Bone marrow (tissue), 2 donors: Measurements from ENCODE around the gene PGS1.

Experiments
- DNase-seq, 2 donors: peaks; one replicate each; lab custom pipeline; 2025; lab: John Stamatoyannopoulos, UW

PGS1 gene

DNA sequence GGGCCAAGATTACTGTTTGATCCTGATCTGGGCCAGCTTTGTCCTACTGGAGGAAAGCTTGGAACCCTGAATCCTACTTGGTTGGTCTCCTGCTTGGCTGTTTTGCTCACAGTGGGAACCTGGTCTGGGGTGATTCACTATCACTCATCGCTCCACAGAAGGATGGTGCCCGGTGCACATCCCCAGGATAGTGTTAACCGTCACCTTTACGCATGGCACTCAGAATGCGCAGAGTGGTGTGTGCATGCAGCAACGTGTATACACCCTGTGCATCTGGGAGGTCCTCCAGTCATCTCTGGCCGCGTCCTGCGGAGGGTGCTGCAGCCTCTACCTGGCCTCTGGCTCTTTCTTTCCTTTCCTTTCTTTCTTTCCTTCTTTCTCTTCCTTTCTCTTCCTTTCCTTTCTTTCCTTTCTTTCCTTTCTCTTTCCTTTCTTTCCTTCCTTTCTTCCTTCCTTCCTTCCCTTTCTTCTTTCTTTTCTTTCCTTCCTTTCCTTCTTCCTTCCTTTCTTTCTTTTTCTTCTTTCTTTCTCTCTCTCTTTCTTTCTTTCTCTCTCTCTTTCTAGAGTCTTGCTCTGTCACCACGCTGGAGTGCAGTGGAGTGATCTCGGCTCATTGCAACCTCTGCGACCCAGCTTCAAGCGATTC, 31.7 kb upstream of the PGS1 start:
- DNase-seq, result no peak

DNA sequence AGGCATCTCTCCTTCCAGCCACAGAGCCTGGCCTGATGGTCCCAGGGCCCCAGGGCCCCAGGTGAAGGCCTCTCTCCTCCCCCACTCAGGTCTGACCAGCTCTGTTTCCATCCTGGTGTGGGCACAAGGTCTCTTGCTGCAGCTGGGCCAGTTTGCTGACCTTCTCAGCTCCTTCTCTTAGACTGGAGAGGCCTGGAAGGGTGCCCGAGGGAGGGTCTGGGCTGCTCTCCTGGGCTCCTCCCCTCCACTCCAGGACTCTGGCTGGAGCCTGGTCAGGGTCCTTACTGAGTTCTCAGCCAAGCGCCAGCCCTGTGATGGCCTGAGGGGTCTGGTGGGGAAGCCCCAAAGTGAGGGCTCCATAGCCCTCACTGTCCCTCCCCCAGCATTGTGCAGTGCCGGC, 31.0 kb upstream of the PGS1 start:
- DNase-seq, result no peak

DNA sequence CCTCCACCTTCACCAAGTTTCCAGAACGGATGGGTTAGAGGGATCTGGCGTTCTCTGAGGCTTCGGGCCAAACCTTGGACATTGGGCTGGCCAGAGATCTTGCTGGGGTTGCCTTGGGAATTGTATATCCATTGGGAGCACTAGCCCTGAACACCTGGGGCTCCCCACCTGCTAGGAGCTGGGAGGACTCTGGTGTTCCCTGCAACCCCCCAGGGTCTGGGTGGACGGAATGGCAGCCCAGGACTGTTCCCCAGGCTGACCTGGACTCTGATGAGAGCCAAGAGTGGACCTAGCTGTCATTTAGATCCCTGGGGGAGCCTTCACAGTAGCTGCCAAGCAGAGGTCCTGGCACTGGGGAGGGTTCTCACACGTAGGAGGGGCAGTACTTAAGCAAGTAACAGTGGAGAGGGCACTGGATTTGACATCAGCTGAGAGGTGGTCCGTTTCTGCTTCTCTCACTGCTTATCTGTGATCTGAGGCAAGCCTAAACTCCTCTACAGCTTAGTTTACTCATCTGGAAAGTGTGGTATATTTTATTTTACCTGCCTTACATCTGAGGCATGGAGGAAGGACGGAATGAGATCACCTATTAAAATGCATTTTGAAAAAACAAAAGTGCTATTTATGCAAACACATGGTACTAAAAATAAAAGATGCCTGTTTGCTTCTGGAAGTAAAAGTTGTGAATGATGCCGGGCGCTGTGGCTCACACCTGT, 30.2 kb upstream of the PGS1 start:
- no peak for DNase-seq

GRCh38 chr17:78349891-78350642, 28.4 kb upstream of the PGS1 start:
- DNase-seq, result no peak

DNA sequence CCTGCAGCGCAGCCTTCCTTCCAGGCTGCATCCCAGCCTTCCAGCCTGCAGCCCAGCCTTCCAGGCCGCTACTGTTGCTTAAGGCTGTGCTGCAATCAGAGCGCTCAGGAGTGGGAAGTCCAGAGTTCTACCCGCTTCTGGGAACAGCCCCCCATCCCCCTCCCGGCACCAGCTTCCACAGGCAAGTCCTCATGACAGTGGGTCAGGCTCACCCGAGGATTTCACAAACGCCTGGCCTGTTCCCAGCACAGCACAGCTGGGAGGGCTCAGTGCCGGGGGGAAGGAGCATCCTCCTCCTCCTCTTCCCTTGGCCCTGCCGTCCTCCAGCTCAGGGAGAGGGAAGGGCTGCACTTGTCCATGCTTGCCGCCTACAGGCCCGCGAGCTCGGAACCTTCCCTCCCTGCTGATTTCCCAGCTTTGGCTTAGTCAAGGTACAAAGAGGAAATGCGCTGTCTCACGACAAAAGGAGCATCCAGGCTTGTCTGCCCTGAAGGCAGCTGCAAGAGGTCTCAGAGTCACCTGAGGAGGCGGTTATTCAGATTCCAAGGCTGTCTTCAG, 26.9 kb upstream of the PGS1 start:
- no peak for DNase-seq

- DNase-seq, result no peak
Measured at GRCh38 chr17:78353834-78354233, 24.6 kb upstream of the PGS1 start.

GRCh38 chr17:78355045-78355641, 23.3 kb upstream of the PGS1 start:
- no peak for DNase-seq

GRCh38 chr17:78355701-78356100, 22.7 kb upstream of the PGS1 start:
- DNase-seq, result no peak

GRCh38 chr17:78356101-78356713, 22.2 kb upstream of the PGS1 start:
- peak; percentile 11 to 23 for DNase-seq

DNA sequence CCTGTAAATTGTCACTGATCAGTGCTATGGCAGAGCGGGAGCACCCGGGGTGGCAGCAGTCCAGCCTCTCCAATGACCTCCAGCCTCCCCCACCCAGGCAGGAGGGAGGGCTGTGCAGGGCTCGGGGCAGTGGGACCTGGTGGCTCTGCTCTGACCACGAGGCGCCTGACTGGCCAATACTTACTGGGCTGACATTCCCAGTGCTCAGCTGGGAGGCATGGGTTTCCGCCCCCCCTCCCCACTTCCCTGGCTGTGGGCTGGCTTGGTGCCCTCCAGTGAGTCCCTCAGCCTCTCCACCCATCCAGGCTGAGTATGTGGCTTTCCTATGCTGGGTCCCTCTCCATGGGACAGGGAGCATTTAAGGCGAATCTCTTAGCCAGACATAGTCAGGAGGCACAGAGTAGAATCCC, 21.3 kb upstream of the PGS1 start:
- no peak for DNase-seq

- DNase-seq, result no peak
Measured at GRCh38 chr17:78357672-78358537, 20.5 kb upstream of the PGS1 start.

- DNase-seq, result peak in 1 of 2 donors; percentile 69
Measured at GRCh38 chr17:78358538-78359320, 19.7 kb upstream of the PGS1 start.

DNA sequence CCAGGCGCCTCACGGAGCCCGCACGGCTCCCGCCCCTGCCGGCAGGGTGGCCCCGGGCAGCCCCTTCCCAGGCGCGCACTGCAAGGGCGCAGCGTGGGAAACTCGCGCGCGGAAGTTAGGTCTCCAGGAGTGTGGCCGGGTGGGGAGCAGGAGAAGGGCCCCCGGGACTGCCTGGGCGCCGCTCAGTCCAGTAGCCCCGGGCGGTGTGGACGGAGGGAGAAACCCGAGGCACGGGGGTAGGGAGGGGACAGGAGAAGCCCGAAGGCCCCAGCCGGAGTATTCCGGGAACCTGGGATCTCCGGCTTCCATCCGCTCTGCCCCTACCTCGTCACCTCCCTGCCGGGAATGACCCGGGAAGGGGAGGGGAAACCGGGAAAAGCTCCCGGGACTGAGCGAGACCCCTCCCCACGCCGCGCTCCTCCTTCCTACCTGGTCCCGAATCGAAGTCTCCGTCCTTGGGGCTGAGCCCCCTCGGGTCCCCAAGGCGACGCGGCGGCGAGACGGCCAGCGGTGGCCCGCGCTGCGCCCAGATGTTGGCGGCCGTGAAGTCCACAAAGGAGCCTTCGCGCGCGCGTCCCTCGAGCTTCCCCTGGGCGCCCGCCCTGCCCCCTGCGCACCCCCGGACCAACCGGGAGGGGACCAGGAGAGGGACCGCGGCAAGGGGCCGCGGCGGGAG, 19.0 kb upstream of the PGS1 start:
- DNase-seq, result no peak

DNA sequence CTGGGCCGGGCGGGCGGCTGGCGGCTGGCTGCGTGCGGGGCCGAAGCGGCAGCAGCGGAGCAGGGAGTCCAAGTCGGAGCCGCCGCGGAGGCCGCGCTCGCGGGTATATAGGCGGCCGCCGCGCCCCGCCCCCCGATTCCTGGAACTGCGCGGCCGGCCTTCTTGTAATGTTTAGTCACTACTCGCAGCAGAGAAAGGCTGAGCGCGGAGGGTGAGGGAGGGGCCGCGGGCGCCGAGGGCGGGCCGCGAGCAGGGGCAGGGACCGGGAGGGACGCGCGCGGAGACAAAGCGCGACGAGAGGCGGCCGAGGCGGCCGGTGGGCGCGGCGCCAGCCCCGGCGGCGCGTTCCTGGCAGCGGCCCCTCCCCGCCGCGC, 18.5 kb upstream of the PGS1 start, which contains the start of gene SOCS3:
Gene SOCS3, minus strand, starts transcription at position 81 of the 374 bp plus-strand sequence. CDS start 982 bp downstream, outside the sequence.
- peak; percentile 89 to 94 for DNase-seq

- peak; percentile 57 to 96 for DNase-seq
Measured at GRCh38 chr17:78360371-78361224, 17.9 kb upstream of the PGS1 start.

DNA sequence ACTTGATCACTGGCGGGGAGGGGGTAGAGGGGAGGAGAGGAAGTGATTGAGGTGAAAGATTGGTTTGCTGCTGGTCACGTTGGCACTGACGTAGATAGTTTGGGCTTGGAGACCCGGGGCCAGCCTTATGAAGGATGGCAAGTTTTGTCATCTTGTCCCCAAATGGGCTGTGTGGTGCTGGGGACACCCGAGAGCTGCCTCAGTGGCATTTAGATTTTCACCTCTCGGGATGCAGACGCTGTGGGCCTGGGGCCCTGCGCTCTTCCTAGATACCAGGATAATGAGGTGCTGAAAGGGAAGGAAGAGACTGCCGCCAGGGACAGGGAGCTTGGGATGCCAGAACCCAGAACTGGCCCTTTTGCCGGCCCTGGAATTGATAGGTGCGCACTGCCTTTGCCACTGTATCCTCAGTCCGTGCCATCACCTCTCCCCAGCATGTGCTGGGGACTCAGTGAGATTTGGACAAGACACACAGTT, 17.2 kb upstream of the PGS1 start:
- DNase-seq, result no peak

DNA sequence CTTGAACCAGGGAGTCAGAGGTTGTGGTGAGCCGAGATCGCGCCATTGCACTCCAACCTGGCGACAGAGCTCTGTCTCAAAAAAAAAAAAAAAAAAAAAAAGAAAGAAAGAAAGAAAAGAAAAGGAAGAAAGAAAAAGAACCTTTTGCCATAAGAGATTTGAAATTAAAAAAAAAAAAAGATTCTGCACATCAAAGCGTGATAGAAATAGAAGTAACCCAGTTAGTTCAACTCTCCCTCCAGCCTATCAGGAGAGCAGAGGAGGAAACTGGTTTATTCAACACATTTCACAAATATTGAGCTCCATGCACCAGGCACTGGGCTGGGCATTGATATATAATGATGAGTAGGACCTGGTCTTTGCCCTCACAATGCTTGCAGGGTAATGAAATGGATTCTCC, 16.2 kb upstream of the PGS1 start:
- DNase-seq, result no peak

- DNase-seq, result no peak
Measured at GRCh38 chr17:78362671-78363070, 15.8 kb upstream of the PGS1 start.
